Left cardiac atrium (tissue), 4 donors: ENCODE measurements around the gene PTPRA. TPM values are rescaled to one million over a fixed set of nuclear protein-coding genes. Genes with fewer than 3 reads are reported as not detected.

ENCODE experiments used
- ATAC-seq, 2 donors: fragments of 200-7000 bp; cut with Tn5 transposase; one replicate each; pipeline ENCODE4 v1.9.1; 2020; ENCODE audit warnings: mild to moderate bottlenecking in 2 of 2, moderate library complexity in 2 of 2
- DNase-seq: peaks from one replicate; pipeline ENCODE4 v3.0.0-alpha.2; 2020
- intact Hi-C, 2 donors: fragments of 100-400 bp; cut with DNase I; formaldehyde crosslinking; loops; one replicate each; pipeline versions ENCODE4 v1.14.1 to v1.15.1; 2022 to 2023
- total RNA-seq, 2 donors: library from RNA; stranded (reverse); fragmentation: NEBNext Ultra II Directional; extraction: Animal tissue kit (Norgen Biotek cat#: 25700); gene quantifications; one replicate each; pipeline ENCODE4 v1.2.1, GENCODE V29; 2021
- donor health status: DM: no; HTN: yes; CAD: no.
- donor health status: DM: no; HTN: yes; CAD: no; lungs with severe emphysema.
- donor health status: DM: yes; HTN: yes; CAD: no.
- donor health status: Dilated cardiomyopathy.

Gene PTPRA
- total RNA-seq, 2 donors from 2014 or later, result 35.4 to 38.6 TPM

DNA sequence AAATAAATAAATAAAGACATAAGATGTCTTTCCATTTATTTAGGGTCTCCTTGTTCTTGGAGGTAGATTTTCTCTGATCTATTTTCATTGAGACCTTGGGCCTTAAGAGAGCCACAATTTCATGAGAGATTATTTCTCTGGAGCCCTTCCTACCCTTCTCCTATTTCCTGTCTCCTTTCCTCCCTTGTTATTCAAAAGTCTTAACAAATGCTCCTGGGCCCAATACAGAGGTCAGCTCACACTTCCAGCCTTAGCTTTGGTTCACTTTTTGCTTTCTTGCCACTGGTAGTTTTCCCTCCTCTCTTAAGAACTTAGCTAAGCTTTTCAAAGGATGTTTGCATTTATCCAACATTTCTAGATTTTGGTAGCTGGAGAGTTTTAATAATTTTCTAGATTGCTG is 44.0 kb downstream of the PTPRA start:
- DNase-seq (no peak), ATAC-seq (no peak)
- intact Hi-C loops, result no loop called here

GRCh38 chr20:2918096-2919049 is 45.1 kb downstream of the PTPRA start:
- intact Hi-C loops, result no loop called here
- ATAC-seq (no peak), DNase-seq (no peak)

GRCh38 chr20:2919518-2920245 is 46.4 kb downstream of the PTPRA start:
- ATAC-seq, result no peak
- intact Hi-C loops, result no loop called here
- DNase-seq, result no peak

- intact Hi-C loops, result no loop called here
- DNase-seq (no peak), ATAC-seq (no peak)
These were observed 47.2 kb downstream of the PTPRA start for GRCh38 chr20:2920473-2920872.

DNA sequence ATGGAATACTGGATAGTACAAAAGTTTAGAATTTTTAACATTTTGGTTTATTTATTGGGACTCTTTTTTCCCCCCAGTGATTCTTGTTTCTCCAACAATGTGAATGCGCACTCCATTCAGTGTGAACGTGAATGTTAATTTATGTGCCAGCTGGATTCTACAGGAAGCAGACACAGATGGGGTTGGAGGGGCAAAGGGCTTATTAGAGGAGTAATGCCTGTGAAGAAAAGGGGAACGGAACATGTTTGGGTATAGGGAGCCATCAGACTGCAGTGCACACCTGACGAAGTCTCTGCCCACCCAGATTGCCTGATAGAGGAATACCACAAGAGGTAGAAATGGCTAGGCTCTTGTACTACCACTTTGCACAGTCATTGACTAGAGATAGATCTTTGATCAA is 48.2 kb downstream of the PTPRA start:
- intact Hi-C loops, result no loop called here
- DNase-seq (no peak), ATAC-seq (no peak)

DNA sequence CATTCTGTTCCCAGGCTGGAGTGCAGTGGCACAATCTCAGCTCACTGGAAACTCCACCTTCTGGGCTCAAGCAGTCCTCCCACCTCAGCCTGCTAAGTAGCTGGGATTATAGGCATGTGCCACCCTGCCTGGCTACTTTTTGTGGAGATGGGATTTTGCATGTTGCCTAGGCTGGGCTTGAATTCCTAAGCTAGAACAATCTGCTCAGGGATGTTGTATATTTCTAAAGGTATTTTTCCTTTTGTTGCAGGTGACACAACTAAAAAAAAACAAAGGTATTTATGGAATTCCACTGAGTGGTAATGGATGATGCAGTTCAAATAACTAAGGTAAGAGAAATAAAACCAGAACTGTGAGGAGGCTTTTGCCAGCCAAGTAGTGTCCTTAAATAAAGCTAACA is 49.7 kb downstream of the PTPRA start:
- ATAC-seq (no peak), DNase-seq (no peak)
- intact Hi-C loops, result no loop called here

DNA sequence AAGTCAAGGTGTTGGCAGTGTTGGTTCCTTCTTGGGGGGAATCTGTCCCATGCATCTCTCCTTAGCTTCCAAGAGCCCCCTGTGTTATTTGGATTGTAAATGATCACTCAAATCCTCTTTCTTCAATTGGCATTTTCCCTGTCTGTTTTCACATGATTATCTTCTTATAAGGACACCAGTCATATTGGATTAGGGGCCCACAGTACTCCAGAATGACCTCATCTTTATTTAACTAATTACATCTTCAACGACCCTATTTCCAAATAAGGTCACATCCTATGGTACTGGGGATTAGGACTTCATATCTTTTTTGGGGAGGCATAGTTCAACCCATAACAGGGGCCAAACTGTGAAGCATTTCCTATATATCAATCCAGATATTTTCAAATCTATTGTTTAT is 57.3 kb downstream of the PTPRA start:
- ATAC-seq (no peak), DNase-seq (no peak)
- intact Hi-C loops, result no loop called here

- DNase-seq (no peak), ATAC-seq (no peak)
- intact Hi-C loops, result no loop called here
These were observed 59.2 kb downstream of the PTPRA start for GRCh38 chr20:2932498-2932897.

DNA sequence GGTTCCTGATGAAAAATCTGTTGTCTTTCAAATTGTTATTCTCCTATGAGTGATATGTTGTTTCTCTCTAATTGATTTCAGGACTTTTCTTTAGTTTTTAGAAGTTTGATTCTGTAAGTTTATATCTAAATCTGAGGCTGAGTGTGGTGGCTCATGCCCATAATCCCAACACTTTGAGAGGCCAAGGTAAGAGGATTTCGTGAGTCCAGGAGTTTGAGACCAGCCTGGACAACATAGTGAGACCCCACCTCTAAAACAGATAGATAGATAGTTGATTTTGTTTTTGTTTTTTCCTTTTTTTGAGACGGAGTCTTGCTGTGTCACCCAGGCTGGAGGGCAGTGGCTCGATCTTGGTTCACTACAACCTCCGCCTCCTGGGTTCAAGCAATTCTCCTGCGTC is 64.6 kb downstream of the PTPRA start:
- no peak for DNase-seq
- intact Hi-C loops, result no loop called here
- no peak for ATAC-seq

DNA sequence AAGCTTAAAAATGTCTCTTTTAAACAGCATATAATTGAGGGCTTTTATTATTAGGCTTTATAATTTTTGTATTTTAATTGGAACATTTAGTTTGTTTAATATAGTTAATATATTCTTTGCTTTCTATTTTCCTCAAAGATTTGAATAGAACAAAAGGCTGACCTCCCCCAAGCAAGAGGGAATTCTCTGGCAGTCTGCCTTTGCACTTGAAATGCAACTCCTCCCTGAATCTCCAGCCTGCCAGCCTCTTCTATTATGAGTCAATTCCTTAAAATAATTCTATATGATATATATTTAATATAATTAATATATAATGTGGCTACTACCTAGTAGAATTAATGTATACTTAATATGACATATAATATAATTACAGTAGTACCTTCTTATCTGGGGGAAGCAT is 69.2 kb downstream of the PTPRA start:
- DNase-seq (no peak), ATAC-seq (no peak)
- intact Hi-C loops, result no loop called here

- peak; percentile 74 to 78 for ATAC-seq
- intact Hi-C loops, result no loop called here
- DNase-seq, result no peak
These were observed 74.0 kb downstream of the PTPRA start for GRCh38 chr20:2946988-2947961.

DNA sequence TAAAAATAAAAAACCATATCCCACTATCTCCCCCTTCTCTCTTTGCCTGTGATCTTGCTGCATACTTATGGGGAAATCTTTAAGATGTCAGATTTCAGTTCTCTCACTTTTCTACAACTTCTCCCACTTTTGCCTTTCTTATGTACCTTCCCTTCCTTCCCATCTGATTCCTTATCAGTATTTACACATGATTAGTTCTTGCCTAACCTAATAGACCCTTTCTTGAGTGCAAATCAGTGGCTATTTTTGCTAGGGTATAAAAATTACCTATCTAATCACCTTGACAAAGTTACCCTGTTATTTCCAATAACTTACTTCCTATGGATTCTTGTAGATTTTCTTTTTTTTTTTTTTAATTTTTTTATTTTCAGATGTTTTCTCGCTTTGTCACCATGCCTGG is 75.7 kb downstream of the PTPRA start:
- intact Hi-C loops, result no loop called here
- DNase-seq (no peak), ATAC-seq (no peak)

GRCh38 chr20:2952766-2953165 is 79.5 kb downstream of the PTPRA start:
- ATAC-seq (no peak), DNase-seq (no peak)
- intact Hi-C loops, result no loop called here

GRCh38 chr20:2955257-2955970 is 82.1 kb downstream of the PTPRA start:
- ATAC-seq (no peak), DNase-seq (no peak)
- intact Hi-C loops, result no loop called here

DNA sequence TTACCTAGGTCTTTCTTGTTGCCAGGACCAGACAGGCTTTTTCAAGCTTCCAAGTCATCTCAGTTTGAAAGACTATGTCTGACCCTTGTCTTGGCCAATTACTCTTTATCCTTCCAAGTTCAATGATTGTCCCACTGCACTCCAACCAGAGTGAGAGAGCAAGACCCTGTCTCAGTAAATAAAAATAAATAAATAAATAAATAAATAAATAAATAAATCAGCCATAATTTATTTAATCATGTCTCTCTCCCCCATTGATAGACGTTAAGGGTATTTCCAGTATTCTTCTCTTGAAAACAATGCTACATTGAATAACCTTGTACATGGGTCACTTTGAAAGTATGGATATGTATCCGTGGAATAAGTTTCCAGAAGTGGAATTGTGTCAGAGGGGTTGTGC is 83.2 kb downstream of the PTPRA start:
- DNase-seq, result no peak
- intact Hi-C loops, result no loop called here
- ATAC-seq, result no peak

DNA sequence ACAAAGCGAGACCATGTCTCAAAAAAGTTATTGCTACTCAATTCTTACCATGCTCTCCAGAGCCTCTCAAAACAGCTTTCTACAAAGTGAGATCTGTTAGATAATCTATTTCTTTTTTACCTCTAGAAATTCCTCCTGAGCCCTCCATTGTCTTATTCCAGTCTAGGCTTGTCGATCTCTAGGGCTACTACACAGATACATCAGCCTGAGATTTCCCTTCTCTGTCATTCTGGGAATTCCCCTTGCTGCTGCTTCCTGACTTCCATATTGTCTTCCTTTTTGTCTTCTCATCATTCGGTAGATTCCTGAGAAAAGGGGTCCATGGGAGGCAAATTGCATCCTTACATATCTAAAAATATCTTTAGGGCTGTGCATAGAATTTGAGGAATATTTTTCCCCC is 94.6 kb downstream of the PTPRA start:
- intact Hi-C loops, result no loop called here
- DNase-seq (no peak), ATAC-seq (no peak)

GRCh38 chr20:2972126-2972525 is 98.8 kb downstream of the PTPRA start:
- no peak for DNase-seq
- intact Hi-C loops, result no loop called here
- no peak for ATAC-seq

DNA sequence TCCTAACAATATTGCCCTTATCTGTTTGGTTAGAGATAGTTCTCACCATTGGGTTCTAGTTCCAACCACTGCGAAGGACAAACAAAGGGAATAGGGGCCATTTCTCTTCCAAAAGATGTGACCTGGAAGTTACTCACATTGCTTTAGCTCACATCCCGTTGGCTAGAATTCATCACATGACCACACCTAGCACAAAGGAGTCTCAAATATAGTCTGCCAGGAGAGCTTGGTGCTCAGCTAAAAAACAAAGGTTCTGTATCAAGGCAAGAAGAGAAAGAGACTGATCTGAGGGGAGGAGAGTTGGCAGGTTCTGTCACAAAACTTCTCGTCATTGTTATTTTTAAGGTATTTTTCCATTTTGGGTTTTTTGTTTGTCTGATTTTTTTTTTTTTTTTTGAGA is 100.3 kb downstream of the PTPRA start:
- intact Hi-C loops, result no loop called here
- no peak for ATAC-seq

GRCh38 chr20:2978519-2978918 is 105.2 kb downstream of the PTPRA start:
- intact Hi-C loops, result no loop called here
- DNase-seq (no peak), ATAC-seq (no peak)

More for the DNA sequence above, 100.3 kb downstream of the PTPRA start:
- DNase-seq, result no peak
